ENCODE data around the gene CDK14.
"Not testable (repeated sequence)": the region's sequence is repeated elsewhere in the genome, so short reads cannot be mapped to it uniquely, and the experiment has no call there.

CDK14 gene

DNA sequence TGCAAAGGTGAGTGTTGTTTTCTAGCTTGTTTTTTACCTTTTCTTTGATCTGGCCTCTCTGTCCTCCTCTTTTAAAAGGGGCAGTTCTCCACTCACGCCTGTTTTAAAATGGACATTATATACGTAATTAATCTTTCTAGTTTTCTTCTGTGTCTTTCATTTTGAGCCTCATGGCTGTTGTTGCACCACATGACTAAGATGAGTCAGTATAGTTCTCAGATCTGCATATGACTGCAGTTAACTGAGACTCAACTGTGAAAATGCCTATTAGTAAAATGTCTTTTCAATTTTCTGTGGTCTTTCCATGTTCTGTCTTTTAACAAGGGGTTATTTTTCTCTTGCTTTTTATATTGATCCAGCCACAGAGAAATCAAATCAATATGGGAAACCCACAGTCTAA lies 296.1 kb downstream of the CDK14 start:
- no peak for ATAC-seq
- H3K27ac Mint-ChIP-seq = no peak overlapping the region
- no peak overlapping the region for H3K4me3 Mint-ChIP-seq

DNA sequence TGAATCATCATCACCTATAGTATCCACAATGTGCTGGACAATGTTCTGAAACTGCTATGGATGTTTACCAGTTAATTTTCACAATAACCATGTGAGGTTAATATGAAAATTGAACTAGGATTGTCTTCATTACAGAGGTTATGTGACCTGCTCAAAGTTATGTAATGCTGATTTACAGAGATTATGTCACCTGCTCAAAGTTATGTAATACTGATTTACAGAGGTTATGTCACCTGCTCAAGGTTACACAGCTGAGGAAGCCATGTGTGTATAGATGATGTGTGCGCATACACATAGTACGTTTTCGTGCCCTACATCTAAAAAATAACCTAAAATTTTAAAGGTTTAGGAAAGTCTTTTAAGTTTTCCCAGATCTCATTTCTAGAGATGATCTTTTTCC lies 298.0 kb downstream of the CDK14 start:
- no peak for DNase-seq
- ATAC-seq = no peak
- H3K27ac Mint-ChIP-seq = no peak overlapping the region
- H3K9me3 Mint-ChIP-seq = no peaks in the 10 kb centered on the region
- H3K27me3 Mint-ChIP-seq = no peaks in the 10 kb centered on the region
- H3K4me3 Mint-ChIP-seq = no peak overlapping the region
- H3K4me1 Mint-ChIP-seq = no peaks in the 10 kb centered on the region

More for the DNA sequence above, 296.1 kb downstream of the CDK14 start:
- Mint-ChIP-seq H3K9me3 (no peaks in the 10 kb centered on the region), H3K4me1 (no peaks in the 10 kb centered on the region), H3K27me3 (no peaks in the 10 kb centered on the region)
- no peak for DNase-seq

GRCh38 chr7:90896458-90896857 lies 300.3 kb downstream of the CDK14 start:
- Mint-ChIP-seq H3K9me3 (peaks cover 0 to 4% of the 10 kb centered on the region in 2 donors), H3K4me1 (no peaks in the 10 kb centered on the region), H3K4me3 (no peak overlapping the region), H3K27ac (no peak overlapping the region), H3K27me3 (no peaks in the 10 kb centered on the region)
- DNase-seq (no peak), ATAC-seq (no peak)

DNA sequence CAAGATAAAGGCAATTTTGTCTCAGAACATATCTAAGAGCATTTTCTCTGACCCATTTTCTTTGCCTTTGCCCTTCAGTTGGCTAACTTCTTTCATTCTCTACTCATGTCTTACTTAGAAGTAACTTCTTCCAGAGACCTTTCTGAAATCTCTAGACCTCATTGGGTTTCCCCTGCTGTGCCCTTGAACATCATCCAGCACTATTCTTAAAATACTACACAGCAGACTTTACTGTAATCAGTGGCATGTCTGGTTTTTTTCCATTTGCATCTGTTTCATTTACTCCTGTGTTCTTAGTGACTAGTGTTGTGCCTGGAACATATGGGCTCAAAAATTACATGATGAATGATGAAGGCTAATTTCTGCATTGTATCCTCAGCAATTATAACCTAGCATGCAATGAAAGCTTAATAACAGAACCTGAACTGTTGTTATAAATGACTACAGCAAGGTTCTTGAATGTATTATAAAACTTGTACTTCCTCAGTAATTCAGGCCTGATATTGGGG lies 301.9 kb downstream of the CDK14 start:
- Mint-ChIP-seq H3K9me3 (peaks cover 0 to 4% of the 10 kb centered on the region in 2 donors), H3K27me3 (no peaks in the 10 kb centered on the region), H3K4me3 (no peak overlapping the region), H3K4me1 (no peaks in the 10 kb centered on the region), H3K27ac (no peak overlapping the region)
- ATAC-seq = no peak
- DNase-seq = no peak

GRCh38 chr7:90900628-90901356 lies 304.7 kb downstream of the CDK14 start:
- H3K4me3 Mint-ChIP-seq = no peak overlapping the region

DNA sequence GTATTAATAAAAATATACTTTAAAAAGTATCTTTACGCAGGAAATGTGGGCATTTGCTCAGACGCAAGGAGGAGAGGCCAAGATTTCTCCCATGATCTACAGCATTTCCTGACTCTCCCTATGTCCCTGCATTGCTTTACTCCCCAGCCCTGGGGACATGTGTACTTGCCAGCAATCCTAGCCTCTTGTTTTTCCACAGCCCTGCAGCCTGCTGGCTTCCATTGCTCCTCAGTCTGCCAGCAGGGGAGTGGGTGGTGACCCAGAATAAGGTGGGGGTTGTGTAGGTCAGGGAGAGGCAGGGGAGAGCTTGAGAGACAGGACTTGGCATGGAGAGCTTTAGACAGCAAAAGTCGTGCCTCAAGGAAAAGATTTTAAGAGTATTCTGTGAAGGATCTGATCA lies 307.7 kb downstream of the CDK14 start:
- no peaks in the 10 kb centered on the region for H3K27me3 Mint-ChIP-seq
- no peak for ATAC-seq
- H3K4me1 Mint-ChIP-seq = no peaks in the 10 kb centered on the region
- no peak for DNase-seq
- no peak overlapping the region for H3K27ac Mint-ChIP-seq
- H3K4me3 Mint-ChIP-seq = no peak overlapping the region
- peaks cover 0 to 4% of the 10 kb centered on the region in 2 donors for H3K9me3 Mint-ChIP-seq

More at GRCh38 chr7:90900628-90901356, 304.7 kb downstream of the CDK14 start:
- DNase-seq (no peak), ATAC-seq (no peak)
- Mint-ChIP-seq H3K4me1 (no peaks in the 10 kb centered on the region), H3K27ac (no peak overlapping the region), H3K27me3 (no peaks in the 10 kb centered on the region), H3K9me3 (peaks cover 0 to 4% of the 10 kb centered on the region in 2 donors)

GRCh38 chr7:90910136-90910535 lies 314.0 kb downstream of the CDK14 start:
- DNase-seq (no peak), ATAC-seq (no peak)
- no peaks in the 10 kb centered on the region for H3K27me3 Mint-ChIP-seq
- H3K27ac Mint-ChIP-seq = no peak overlapping the region
- H3K4me1 Mint-ChIP-seq = no peaks in the 10 kb centered on the region
- H3K4me3 Mint-ChIP-seq = no peak overlapping the region
- peaks cover 0 to 4% of the 10 kb centered on the region in 2 donors for H3K9me3 Mint-ChIP-seq

DNA sequence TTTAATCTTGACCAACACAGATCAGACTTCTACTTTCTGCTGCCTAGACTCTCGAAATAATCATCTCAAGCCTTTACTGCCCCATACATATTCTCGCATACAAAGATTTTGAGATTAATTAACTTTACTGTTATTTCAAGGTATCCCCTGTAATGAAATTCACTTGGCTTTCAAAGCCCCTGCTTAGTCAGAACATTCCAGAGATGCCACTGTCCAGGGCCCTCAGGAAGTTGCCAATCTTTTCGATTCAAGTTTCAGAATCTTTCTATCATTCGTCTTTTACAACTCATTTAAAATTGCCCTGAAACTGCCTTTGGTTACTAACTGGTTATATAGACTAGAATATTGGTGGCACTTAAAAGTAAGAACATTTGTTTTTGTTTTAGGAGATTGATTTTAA lies 320.2 kb downstream of the CDK14 start:
- ATAC-seq = no peak
- H3K4me1 Mint-ChIP-seq = no peaks in the 10 kb centered on the region
- H3K9me3 Mint-ChIP-seq = peaks cover 0 to 4% of the 10 kb centered on the region in 2 donors
- no peak for DNase-seq
- no peak overlapping the region for H3K4me3 Mint-ChIP-seq
- H3K27ac Mint-ChIP-seq = no peak overlapping the region
- no peaks in the 10 kb centered on the region for H3K27me3 Mint-ChIP-seq

DNA sequence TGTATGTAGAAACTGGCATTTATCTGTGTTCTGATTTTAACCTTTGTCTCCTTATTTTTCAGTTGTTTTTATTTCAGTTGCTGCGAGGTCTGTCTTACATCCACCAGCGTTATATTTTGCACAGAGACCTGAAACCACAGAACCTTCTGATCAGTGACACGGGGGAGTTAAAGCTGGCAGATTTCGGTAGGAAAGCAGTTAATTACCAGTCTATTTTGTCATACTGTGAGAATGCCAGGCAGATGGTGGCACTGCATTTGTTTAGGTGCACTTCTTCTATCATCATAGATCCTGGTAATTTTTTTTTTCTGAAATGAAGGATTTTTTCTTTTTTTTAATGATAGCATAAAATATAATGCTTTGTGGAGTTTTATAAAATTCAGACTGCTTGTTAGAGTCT lies 321.4 kb downstream of the CDK14 start:
- Mint-ChIP-seq H3K4me1 (no peaks in the 10 kb centered on the region), H3K4me3 (no peak overlapping the region), H3K9me3 (peaks cover 0 to 4% of the 10 kb centered on the region in 2 donors), H3K27ac (no peak overlapping the region), H3K27me3 (no peaks in the 10 kb centered on the region)
- ATAC-seq = no peak
- DNase-seq = no peak

DNA sequence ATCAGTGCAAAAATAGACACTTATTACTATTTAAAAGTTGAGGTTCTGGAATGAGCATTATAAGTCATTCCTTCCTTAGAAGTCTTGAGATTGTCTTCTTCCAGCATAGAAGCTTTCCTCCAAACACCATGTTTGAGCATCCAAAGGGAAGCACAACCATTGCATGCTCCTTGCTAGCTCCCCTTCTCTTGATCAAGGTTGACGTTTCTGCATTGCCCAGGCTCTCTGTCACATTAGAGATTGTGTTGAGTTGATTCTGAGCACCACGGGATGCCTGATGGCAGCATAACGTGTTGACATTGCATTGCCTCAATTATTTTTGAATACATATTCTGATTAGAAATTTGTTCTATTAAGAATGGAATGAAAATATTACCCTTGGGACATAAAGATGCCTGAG lies 322.2 kb downstream of the CDK14 start:
- ATAC-seq = no peak

DNA sequence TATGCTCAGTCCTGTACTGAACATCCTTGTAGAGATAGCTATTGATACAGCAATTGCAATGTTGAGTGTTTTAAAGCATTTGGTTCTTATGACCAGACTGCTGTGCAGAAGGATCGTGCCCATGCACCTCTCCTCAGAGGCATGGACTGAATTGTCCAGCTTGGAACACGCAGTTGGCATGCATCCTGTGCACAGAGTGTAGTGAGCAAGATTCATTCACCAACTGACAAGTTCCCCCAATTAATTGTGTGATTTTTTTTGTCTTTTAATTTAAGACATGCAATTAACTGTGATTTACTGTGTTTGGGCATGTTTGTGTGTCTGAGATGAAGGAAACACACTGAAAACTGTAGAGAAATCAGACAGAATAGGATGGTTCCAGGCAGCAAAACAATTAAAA lies 323.7 kb downstream of the CDK14 start:
- DNase-seq (no peak), ATAC-seq (no peak)
- H3K4me1 Mint-ChIP-seq = no peaks in the 10 kb centered on the region
- no peak overlapping the region for H3K27ac Mint-ChIP-seq
- no peaks in the 10 kb centered on the region for H3K9me3 Mint-ChIP-seq
- H3K27me3 Mint-ChIP-seq = no peaks in the 10 kb centered on the region
- no peak overlapping the region for H3K4me3 Mint-ChIP-seq

More for the DNA sequence above, 322.2 kb downstream of the CDK14 start:
- H3K4me3 Mint-ChIP-seq = no peak overlapping the region
- no peak overlapping the region for H3K27ac Mint-ChIP-seq
- H3K9me3 Mint-ChIP-seq = peaks cover 0 to 4% of the 10 kb centered on the region in 2 donors
- no peak for DNase-seq
- no peaks in the 10 kb centered on the region for H3K27me3 Mint-ChIP-seq
- H3K4me1 Mint-ChIP-seq = no peaks in the 10 kb centered on the region

DNA sequence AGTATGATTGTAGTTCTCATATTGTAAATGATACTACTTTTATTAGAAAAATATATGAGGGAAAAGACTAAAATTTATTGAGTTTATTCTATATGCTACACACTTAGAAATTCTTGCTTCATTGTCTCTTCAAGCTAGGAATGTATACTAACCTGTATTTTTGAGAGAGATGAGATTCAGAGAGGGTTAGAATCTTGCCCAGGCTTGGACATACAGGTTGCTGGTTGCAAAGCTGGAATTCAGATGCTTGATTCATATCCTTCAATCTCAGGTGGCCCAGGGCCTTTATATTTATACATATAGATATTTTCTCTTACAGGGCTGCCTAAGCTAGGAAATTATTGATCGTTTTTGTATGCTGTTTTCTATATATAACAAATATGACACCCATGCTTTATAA lies 324.2 kb downstream of the CDK14 start:
- Mint-ChIP-seq H3K4me3 (no peak overlapping the region), H3K27me3 (no peaks in the 10 kb centered on the region), H3K27ac (no peak overlapping the region), H3K4me1 (no peaks in the 10 kb centered on the region), H3K9me3 (no peaks in the 10 kb centered on the region)
- DNase-seq (no peak), ATAC-seq (no peak)

- no peak for ATAC-seq
- H3K9me3 Mint-ChIP-seq = no peaks in the 10 kb centered on the region
- H3K27me3 Mint-ChIP-seq = no peaks in the 10 kb centered on the region
- no peak for DNase-seq
- no peak overlapping the region for H3K4me3 Mint-ChIP-seq
- H3K4me1 Mint-ChIP-seq = no peaks in the 10 kb centered on the region
- H3K27ac Mint-ChIP-seq = no peak overlapping the region
Measured at GRCh38 chr7:90923541-90923997, 327.4 kb downstream of the CDK14 start.

- H3K27ac Mint-ChIP-seq, H3K27me3 Mint-ChIP-seq, H3K4me1 Mint-ChIP-seq, H3K4me3 Mint-ChIP-seq, H3K9me3 Mint-ChIP-seq, ATAC-seq, DNase-seq: not testable (repeated sequence)
Measured at GRCh38 chr7:90928700-90929424, 332.7 kb downstream of the CDK14 start.

GRCh38 chr7:90931986-90932916 lies 336.1 kb downstream of the CDK14 start:
- no peaks in the 10 kb centered on the region for H3K9me3 Mint-ChIP-seq
- no peak for ATAC-seq
- H3K4me3 Mint-ChIP-seq = no peak overlapping the region
- H3K27me3 Mint-ChIP-seq = no peaks in the 10 kb centered on the region
- no peaks in the 10 kb centered on the region for H3K4me1 Mint-ChIP-seq
- no peak overlapping the region for H3K27ac Mint-ChIP-seq
- no peak for DNase-seq

All from stimulated activated naive CD8-positive, alpha-beta T cell treated with anti-CD3 and anti-CD28 coated beads, Interleukin-15, amount 100 ng/mL, for 72 hours (primary cell).